ENCODE data around the gene WWOX.
"Not testable (repeated sequence)": the region's sequence is repeated elsewhere in the genome, so short reads cannot be mapped to it uniquely, and the experiment has no call there.

Gene WWOX

GRCh38 chr16:78506367-78507193, 407.1 kb downstream of the WWOX start:
- POLR2A ChIA-PET = no interaction called here
- no peak for TF ChIP-seq CTCF (IDR thresholded peaks at IDR 0.05; ENCODE audit: insufficient read depth, low read length, missing control alignments)
- no peak overlapping the region for H3K4me3 ChIP-seq (ENCODE audit: low read depth, low read length)
- CTCF ChIA-PET = no interaction called here
- DNase-seq (ENCODE audit: low read depth, low spot score) = no peak

GRCh38 chr16:78507576-78507975, 408.1 kb downstream of the WWOX start:
- TF ChIP-seq CTCF (IDR thresholded peaks at IDR 0.05; ENCODE audit: insufficient read depth, low read length, missing control alignments) = no peak
- POLR2A ChIA-PET = no interaction called here
- DNase-seq (ENCODE audit: low read depth, low spot score) = no peak
- no peak overlapping the region for H3K4me3 ChIP-seq (ENCODE audit: low read depth, low read length)
- CTCF ChIA-PET = no interaction called here

- no peak for TF ChIP-seq CTCF (IDR thresholded peaks at IDR 0.05; ENCODE audit: insufficient read depth, low read length, missing control alignments)
- H3K4me3 ChIP-seq (ENCODE audit: low read depth, low read length) = no peak overlapping the region
- ChIA-PET POLR2A (no interaction called here), CTCF (no interaction called here)
- DNase-seq (ENCODE audit: low read depth, low spot score) = no peak
Observed at GRCh38 chr16:78509965-78510364, 410.5 kb downstream of the WWOX start.

- H3K4me3 ChIP-seq (ENCODE audit: low read depth, low read length) = no peak overlapping the region
- TF ChIP-seq CTCF (IDR thresholded peaks at IDR 0.05; ENCODE audit: insufficient read depth, low read length, missing control alignments) = no peak
- DNase-seq (ENCODE audit: low read depth, low spot score) = no peak
- ChIA-PET CTCF (no interaction called here), POLR2A (no interaction called here)
Observed at GRCh38 chr16:78510496-78510895, 411.0 kb downstream of the WWOX start.

- no peak for DNase-seq (ENCODE audit: low read depth, low spot score)
- POLR2A ChIA-PET = no interaction called here
- TF ChIP-seq CTCF (IDR thresholded peaks at IDR 0.05; ENCODE audit: insufficient read depth, low read length, missing control alignments) = no peak
- H3K4me3 ChIP-seq (ENCODE audit: low read depth, low read length) = no peak overlapping the region
- CTCF ChIA-PET = no interaction called here
Observed at GRCh38 chr16:78513838-78514237, 414.4 kb downstream of the WWOX start.

- DNase-seq (ENCODE audit: low read depth, low spot score); POLR2A ChIA-PET; H3K4me3 ChIP-seq (ENCODE audit: low read depth, low read length); CTCF ChIA-PET: not testable (repeated sequence)
Observed at GRCh38 chr16:78514888-78515287, 415.4 kb downstream of the WWOX start.

GRCh38 chr16:78515421-78515820, 416.0 kb downstream of the WWOX start:
- no peak overlapping the region for H3K4me3 ChIP-seq (ENCODE audit: low read depth, low read length)
- no peak for TF ChIP-seq CTCF (IDR thresholded peaks at IDR 0.05; ENCODE audit: insufficient read depth, low read length, missing control alignments)
- DNase-seq (ENCODE audit: low read depth, low spot score) = no peak
- ChIA-PET CTCF (no interaction called here), POLR2A (no interaction called here)

Data from AG04449 (cell line).